GM23338 (cell line): ENCODE measurements around the gene SUPT3H.

ENCODE experiments used
- CREB1 ChIP-seq: fragments of 250-450 bp; sonication (Bioruptor Pico); IDR thresholded peaks from 2 replicates; pipeline ENCODE4 v1.5.0; 2020; ENCODE audit warnings: low read depth, mild to moderate bottlenecking, moderate library complexity
- CTCF ChIP-seq, 2 experiments: fragments of 200-600 bp in 1 of 2; sonication (generic) in 1 of 2; conservative IDR thresholded peaks; 2 replicates each; pipeline versions ENCODE4 v1.5.1 to v1.6.1; 2016 to 2017; ENCODE audit warnings: antibody characterized with exemption in 2 of 2, low read depth in 2 of 2, mild to moderate bottlenecking in 2 of 2, moderate library complexity in 1 of 2
- ETS1 ChIP-seq: IDR thresholded peaks from 2 replicates; pipeline ENCODE4 v1.6.1; 2016; ENCODE audit warnings: antibody characterized with exemption
- EZH2 ChIP-seq: fragments of 200-600 bp; sonication (generic); IDR thresholded peaks from one replicate; pipeline ENCODE4 v1.8.0; 2017; ENCODE audit warnings: antibody characterized with exemption, mild to moderate bottlenecking, low read depth; ENCODE audit not compliant: unreplicated experiment
- EZH2phosphoT487 ChIP-seq: fragments of 200-600 bp; sonication (generic); IDR thresholded peaks from one replicate; pipeline ENCODE4 v1.8.1; 2018; ENCODE audit warnings: antibody characterized with exemption; ENCODE audit not compliant: unreplicated experiment
- POLR2AphosphoS5 ChIP-seq: IDR thresholded peaks from 2 replicates; pipeline ENCODE4 v1.6.1; 2016; ENCODE audit warnings: antibody characterized with exemption, low read depth
- REST ChIP-seq: IDR thresholded peaks from one replicate; pipeline ENCODE4 v1.6.1; 2018; ENCODE audit warnings: antibody characterized with exemption; ENCODE audit not compliant: unreplicated experiment
- STAT1 ChIP-seq: IDR thresholded peaks from one replicate; pipeline ENCODE4 v1.6.1; 2016; ENCODE audit warnings: antibody characterized with exemption; ENCODE audit not compliant: unreplicated experiment
- ZNF331 ChIP-seq: fragments of 250-450 bp; sonication (Bioruptor Pico); IDR thresholded peaks from 2 replicates; pipeline ENCODE4 v1.5.0; 2020; ENCODE audit warnings: low read depth, mild to moderate bottlenecking, moderate library complexity

- TF ChIP-seq REST (no peak), CTCF (conservative IDR thresholded peaks at IDR 0.05; ENCODE audit: low read depth in 2 of 2) (no peak), CREB1 (CRISPR knock-in tag) (no peak), EZH2 (no peak), EZH2phosphoT487 (no peak), POLR2AphosphoS5 (no peak), ZNF331 (CRISPR knock-in tag) (no peak), STAT1 (no peak), ETS1 (no peak)
Observed at GRCh38 chr6:44935693-44936300, 441.9 kb downstream of the SUPT3H start.
